Mononuclear cell (primary cell): ENCODE data around the gene TNS1. TPM values are rescaled to one million over a fixed set of nuclear protein-coding genes. Genes with fewer than 3 reads are reported as not detected.
"Not testable (repeated sequence)": the region's sequence is repeated elsewhere in the genome, so short reads cannot be mapped to it uniquely, and the experiment has no call there.

Source experiments
- H3K27me3 ChIP-seq: 2 replicates; pipeline ENCODE4 v1.6.0; 2011; ENCODE audit warnings: low read length, control low read depth; ENCODE audit not compliant: insufficient read depth
- H3K4me1 ChIP-seq: 2 replicates; pipeline ENCODE4 v1.5.1; 2011; ENCODE audit warnings: mild to moderate bottlenecking, low read length, control low read depth; ENCODE audit not compliant: insufficient read depth
- H3K4me3 ChIP-seq: 2 replicates; pipeline ENCODE4 v1.5.1; 2011; ENCODE audit warnings: mild to moderate bottlenecking, low read length, moderate library complexity
- H3K9me3 ChIP-seq: 2 replicates; pipeline ENCODE4 v1.5.1; 2011; ENCODE audit warnings: low read depth, mild to moderate bottlenecking, control low read depth, low read length
- total RNA-seq: library from RNA; depleted of rRNA; stranded (reverse); fragments of >200 nt; gene quantifications from one replicate; pipeline ENCODE4 v1.2.3, GENCODE V29; 2012

Gene TNS1
- total RNA-seq, 1 donor: 3.5 TPM

GRCh38 chr2:217813828-217814227 is 189.0 kb downstream of the TNS1 start:
- no peaks in the 10 kb centered on the region for H3K4me1 ChIP-seq
- no peaks in the 10 kb centered on the region for H3K9me3 ChIP-seq
- no peaks in the 10 kb centered on the region for H3K27me3 ChIP-seq
- no peak overlapping the region for H3K4me3 ChIP-seq

DNA sequence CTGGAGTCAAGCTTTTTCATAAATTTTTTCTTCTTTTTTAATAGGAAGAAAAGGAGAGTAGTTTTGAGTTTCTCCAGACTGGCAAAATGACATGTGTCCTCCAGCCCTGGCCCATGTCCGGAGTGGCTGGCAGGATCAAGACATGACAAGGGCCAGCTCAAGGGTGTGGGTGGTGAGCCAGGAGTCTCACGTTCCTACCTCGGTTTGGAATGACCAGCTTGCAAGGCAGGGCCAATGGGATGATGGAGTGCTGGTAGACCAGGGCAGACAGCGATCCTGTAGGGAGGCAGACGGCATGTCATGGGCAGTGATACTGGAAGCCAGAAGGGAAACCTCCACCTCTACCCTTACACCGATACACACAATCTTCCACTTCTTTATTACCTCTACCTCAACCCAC is 190.6 kb downstream of the TNS1 start:
- H3K4me1 ChIP-seq: no peaks in the 10 kb centered on the region
- H3K27me3 ChIP-seq: no peaks in the 10 kb centered on the region
- no peak overlapping the region for H3K4me3 ChIP-seq
- H3K9me3 ChIP-seq: no peaks in the 10 kb centered on the region

DNA sequence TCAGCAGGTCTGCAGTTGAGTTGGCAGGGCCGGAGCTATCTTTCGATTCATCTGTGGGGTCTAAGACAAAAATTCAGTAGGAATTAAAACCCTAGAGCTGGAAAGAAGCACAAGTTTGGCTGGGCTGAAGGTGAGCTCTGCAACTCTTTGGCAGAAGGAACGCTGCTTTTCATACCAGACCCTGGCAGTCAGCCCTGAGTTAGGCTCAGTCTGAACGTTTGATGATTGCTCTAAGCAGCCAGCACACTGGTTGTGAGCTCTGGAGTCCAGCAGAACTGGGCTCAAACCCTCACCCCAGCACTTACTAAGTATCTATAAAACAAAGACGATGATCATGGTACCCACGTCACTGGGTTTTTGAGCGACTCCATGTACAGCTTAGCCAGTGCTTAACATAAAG is 192.5 kb downstream of the TNS1 start:
- H3K4me1 ChIP-seq: no peaks in the 10 kb centered on the region
- no peaks in the 10 kb centered on the region for H3K27me3 ChIP-seq

DNA sequence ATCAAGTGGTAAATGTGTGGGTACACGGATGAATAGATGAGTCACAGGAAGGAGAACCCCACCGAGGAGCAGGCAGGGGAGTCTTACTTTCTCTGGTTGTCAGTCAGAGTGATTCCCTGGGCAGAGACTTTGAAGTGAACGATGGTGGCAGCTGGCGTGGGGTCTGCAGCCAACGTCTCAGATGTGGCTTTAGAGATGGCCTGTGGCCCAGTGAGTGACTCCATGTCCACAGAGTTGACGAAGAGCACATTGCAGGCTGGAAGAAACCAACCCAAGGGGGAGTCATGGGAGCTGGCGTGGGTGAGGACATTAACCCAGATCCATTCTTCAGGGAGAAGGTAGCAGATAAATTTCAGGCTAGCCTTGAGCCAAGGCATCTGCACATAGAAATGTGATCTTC is 193.1 kb downstream of the TNS1 start:
- Histone ChIP-seq H3K27me3 (no peaks in the 10 kb centered on the region), H3K4me1 (no peaks in the 10 kb centered on the region), H3K4me3 (no peak overlapping the region), H3K9me3 (no peaks in the 10 kb centered on the region)

More for the DNA sequence above, 192.5 kb downstream of the TNS1 start:
- Histone ChIP-seq H3K4me3 (no peak overlapping the region), H3K9me3 (no peaks in the 10 kb centered on the region)

DNA sequence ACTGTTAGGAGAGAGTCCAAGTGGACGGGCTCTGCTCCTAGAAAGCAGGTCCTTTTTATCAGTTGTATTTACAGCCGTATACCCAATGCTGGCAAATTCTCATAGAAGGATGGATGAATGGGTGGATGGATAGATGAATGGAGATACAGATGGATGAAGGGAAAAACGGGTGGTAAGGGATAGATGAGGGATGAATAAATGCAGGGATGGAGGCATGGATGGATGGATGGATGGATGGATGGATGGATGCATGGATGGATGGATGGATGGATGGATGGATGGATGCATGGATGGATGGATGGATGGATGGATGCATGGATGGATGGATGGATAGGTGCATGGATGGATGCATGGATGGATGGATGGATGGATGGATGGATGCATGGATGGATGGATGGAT is 193.8 kb downstream of the TNS1 start:
- not testable (repeated sequence) for H3K27me3 ChIP-seq, H3K4me3 ChIP-seq, H3K9me3 ChIP-seq, H3K4me1 ChIP-seq

DNA sequence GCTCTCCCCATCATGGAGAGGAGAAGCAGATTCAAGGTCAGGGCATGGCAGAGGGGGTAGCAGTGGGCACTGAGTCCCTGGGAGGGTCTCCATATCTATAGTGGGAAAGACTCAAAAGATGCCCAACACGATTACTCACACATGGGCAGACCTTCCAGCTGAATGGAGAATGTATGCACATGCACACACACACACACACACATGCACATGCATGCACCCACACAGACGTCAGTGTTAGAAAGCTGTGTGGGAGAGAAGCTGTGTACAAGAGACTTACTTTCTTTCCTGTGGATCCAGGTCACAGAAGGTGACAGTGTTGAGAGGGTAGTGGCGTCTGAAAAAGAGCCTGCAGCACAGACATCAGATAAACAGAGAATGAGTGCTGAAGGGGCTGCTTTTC is 194.5 kb downstream of the TNS1 start:
- no peaks in the 10 kb centered on the region for H3K4me1 ChIP-seq

GRCh38 chr2:217807753-217808152 is 195.0 kb downstream of the TNS1 start:
- Histone ChIP-seq H3K4me1 (no peaks in the 10 kb centered on the region), H3K27me3 (no peaks in the 10 kb centered on the region), H3K9me3 (no peaks in the 10 kb centered on the region), H3K4me3 (no peak overlapping the region)

More for the DNA sequence above, 194.5 kb downstream of the TNS1 start:
- H3K27me3 ChIP-seq: no peaks in the 10 kb centered on the region
- H3K9me3 ChIP-seq: no peaks in the 10 kb centered on the region
- H3K4me3 ChIP-seq: no peak overlapping the region

GRCh38 chr2:217807025-217807424 is 195.8 kb downstream of the TNS1 start:
- H3K27me3 ChIP-seq: no peaks in the 10 kb centered on the region
- no peaks in the 10 kb centered on the region for H3K9me3 ChIP-seq
- no peaks in the 10 kb centered on the region for H3K4me1 ChIP-seq
- no peak overlapping the region for H3K4me3 ChIP-seq

- Histone ChIP-seq H3K4me3 (no peak overlapping the region), H3K9me3 (no peaks in the 10 kb centered on the region), H3K27me3 (no peaks in the 10 kb centered on the region), H3K4me1 (no peaks in the 10 kb centered on the region)
Observed at GRCh38 chr2:217806482-217806765, 196.4 kb downstream of the TNS1 start.

DNA sequence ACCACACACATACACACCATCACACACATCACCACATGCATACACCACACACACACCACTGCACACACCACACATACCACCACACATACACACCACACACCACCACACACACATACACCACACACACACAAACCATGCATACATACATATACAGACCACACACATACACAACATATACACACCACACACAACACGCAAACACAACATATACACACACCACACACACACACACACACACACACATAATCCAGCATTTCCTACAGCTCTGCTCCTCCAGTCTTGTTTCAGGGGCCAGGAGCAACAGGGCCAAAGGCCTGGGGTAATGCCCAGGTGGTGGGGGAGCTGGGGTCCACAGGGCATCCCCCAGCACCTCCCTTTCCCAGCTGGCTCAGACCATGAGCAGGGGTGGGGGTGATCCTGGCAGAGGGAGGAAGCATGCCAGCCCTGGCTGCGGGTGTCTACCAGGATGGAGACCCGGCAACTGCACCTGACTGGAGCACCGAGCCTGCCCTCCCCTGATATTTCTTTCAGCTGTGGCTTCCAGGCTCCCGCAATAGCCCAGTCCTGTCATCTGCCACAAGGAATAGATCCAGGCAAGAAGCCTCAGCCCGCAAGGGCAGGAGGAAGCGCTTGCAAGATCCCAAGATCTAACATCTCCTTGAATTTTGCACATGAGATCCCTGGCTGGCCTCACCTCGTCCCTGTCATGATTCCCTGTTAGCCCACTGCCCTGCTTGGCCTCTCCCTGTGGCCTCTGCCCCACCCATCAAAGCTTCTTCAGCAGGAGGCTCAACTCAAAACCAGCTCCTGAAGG is 196.9 kb downstream of the TNS1 start:
- H3K9me3 ChIP-seq: no peaks in the 10 kb centered on the region
- no peak overlapping the region for H3K4me3 ChIP-seq
- no peaks in the 10 kb centered on the region for H3K4me1 ChIP-seq
- H3K27me3 ChIP-seq: no peaks in the 10 kb centered on the region

GRCh38 chr2:217804791-217805667 is 197.8 kb downstream of the TNS1 start:
- H3K4me3 ChIP-seq: no peak overlapping the region
- H3K4me1 ChIP-seq: no peaks in the 10 kb centered on the region
- H3K9me3 ChIP-seq: no peaks in the 10 kb centered on the region
- H3K27me3 ChIP-seq: no peaks in the 10 kb centered on the region

DNA sequence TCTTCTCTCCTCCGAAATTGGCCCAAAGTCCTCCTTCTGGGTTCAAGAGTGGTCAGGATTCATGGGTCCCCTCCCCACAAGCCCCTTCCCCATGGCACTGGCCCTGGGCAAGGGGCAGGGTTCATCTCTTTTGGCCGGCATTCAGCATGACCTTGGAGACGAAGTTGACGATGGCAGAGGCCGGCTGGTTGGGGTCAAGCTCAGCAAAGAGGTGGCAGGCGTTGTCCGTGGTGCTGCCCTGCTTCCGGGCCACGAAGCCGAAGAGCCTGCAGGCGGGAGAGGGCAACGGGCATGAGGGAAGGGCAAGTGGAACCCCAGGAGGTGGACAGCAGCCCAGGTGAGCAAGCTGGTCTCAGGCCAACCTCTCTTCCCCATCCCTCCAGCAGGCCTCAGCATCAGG is 198.5 kb downstream of the TNS1 start:
- Histone ChIP-seq H3K4me1 (peaks cover 1% of the 10 kb centered on the region), H3K9me3 (no peaks in the 10 kb centered on the region), H3K4me3 (no peak overlapping the region), H3K27me3 (no peaks in the 10 kb centered on the region)

DNA sequence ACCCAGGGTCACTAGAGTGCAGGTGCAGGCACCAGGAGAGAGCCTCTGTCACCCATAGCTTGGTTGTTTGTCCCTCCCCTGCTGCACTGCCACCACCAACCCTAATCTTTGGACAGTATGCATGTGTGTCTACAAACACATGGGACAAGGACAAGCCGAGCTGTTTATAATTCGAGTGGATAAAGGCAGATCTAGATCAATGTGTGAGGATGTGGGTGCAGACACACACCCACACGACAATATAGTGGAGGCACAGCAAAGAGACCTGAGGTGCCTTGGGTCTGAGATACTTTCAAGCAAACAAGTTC is 199.2 kb downstream of the TNS1 start:
- Histone ChIP-seq H3K4me1 (peaks cover 9% of the 10 kb centered on the region), H3K9me3 (no peaks in the 10 kb centered on the region), H3K4me3 (no peak overlapping the region)

GRCh38 chr2:217802876-217803652 is 199.7 kb downstream of the TNS1 start:
- peaks cover 10% of the 10 kb centered on the region for H3K4me1 ChIP-seq
- H3K27me3 ChIP-seq: no peaks in the 10 kb centered on the region
- no peaks in the 10 kb centered on the region for H3K9me3 ChIP-seq
- no peak overlapping the region for H3K4me3 ChIP-seq

More for the DNA sequence above, 199.2 kb downstream of the TNS1 start:
- no peaks in the 10 kb centered on the region for H3K27me3 ChIP-seq

GRCh38 chr2:217802266-217802665 is 200.5 kb downstream of the TNS1 start:
- Histone ChIP-seq H3K4me1 (peaks cover 10% of the 10 kb centered on the region), H3K27me3 (no peaks in the 10 kb centered on the region), H3K9me3 (no peaks in the 10 kb centered on the region), H3K4me3 (no peak overlapping the region)
